ENCODE results near the gene ROBO4.

The ROBO4 gene

DNA sequence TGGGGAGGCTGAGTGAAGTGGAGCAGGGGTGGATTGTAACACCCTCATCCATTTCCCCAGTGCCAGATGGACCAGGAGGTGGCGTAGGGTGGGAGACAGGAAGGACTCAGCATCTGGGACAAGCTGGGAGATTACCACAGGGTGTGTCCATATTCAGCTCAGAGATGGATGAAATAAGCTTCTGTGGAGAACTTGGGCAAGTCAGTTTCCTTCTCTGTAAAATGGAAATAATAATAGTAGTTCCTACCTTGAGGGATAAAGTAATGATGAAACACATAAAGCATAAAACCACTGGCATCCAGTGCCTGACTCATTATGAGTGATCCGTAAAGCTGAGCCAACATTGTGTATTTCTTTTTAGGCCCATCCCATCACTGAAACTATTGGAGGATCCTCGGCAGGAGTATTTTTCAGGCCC, 607 bp upstream of the ROBO4 start:
- Histone ChIP-seq H3K4me3 (ENCODE audit: low read length) (no peak overlapping the region), H4K20me1 (ENCODE audit: control insufficient read depth, insufficient read depth, low read depth, low read length) (no peaks in the 10 kb centered on the region), H3K27ac (ENCODE audit: low read depth, low read length) (no peak overlapping the region), H3K27me3 (ENCODE audit: control insufficient read depth, low read length) (peaks cover 28% of the 10 kb centered on the region), H3K4me2 (ENCODE audit: low read length) (no peak overlapping the region), H3K9me3 (ENCODE audit: control insufficient read depth, insufficient read depth, low read length) (no peaks in the 10 kb centered on the region), H3K36me3 (ENCODE audit: control insufficient read depth, low read length) (no peaks in the 10 kb centered on the region), H3F3A (ENCODE audit: control insufficient read depth, insufficient read depth) (no peaks in the 10 kb centered on the region), H3K9me2 (replicated peaks; ENCODE audit: control insufficient read depth, low read length) (no peaks in the 10 kb centered on the region), H3K4me1 (ENCODE audit: control insufficient read depth, low read length) (no peaks in the 10 kb centered on the region), H3K79me2 (ENCODE audit: control insufficient read depth, low read length) (no peaks in the 10 kb centered on the region)
- TF ChIP-seq EZH2phosphoT487 (IDR thresholded peaks at IDR 0.05; ENCODE audit: borderline replicate concordance, low read length) (no peak), CTCF (IDR thresholded peaks at IDR 0.05; ENCODE audit: low read depth, low read length, poor library complexity, severe bottlenecking) (no peak)

DNA sequence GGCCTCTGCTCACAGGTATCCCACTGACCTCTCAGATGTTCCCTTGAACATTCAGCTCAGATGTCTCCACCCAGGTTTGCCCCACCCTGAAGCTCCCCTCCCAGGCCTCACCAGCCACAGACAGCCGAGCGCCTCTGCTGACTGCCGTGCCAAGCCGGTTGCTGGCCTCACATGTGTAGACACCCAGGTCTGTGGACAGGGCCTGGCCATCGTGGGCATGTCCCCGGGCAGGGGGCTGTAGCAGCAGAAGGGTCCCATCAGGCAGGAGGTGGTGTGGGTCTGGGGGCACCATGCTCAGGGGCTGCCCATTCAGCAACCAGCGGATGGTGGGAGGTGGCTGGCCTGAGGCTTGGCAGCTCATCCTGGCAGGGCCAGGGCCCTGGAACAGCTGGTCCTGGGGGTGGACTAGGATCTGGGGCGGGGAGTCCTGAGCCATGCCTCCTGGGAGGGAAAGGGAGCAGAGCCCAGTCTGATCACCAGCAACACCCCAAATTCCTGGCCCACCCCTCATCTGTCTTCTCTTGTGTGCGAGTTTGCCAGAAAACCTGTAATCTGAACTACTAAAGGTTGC, 759 bp downstream of the ROBO4 start:
- no peaks in the 10 kb centered on the region for H3K4me1 ChIP-seq (ENCODE audit: control insufficient read depth, low read length)
- H4K20me1 ChIP-seq (ENCODE audit: control insufficient read depth, insufficient read depth, low read depth, low read length) = no peaks in the 10 kb centered on the region
- no peak overlapping the region for H3K4me3 ChIP-seq (ENCODE audit: low read length)
- H3K4me2 ChIP-seq (ENCODE audit: low read length) = no peak overlapping the region
- peaks cover 27% of the 10 kb centered on the region for H3K27me3 ChIP-seq (ENCODE audit: control insufficient read depth, low read length)
- H3K36me3 ChIP-seq (ENCODE audit: control insufficient read depth, low read length) = no peaks in the 10 kb centered on the region
- no peak for TF ChIP-seq EZH2phosphoT487 (IDR thresholded peaks at IDR 0.05; ENCODE audit: borderline replicate concordance, low read length)
- no peak for TF ChIP-seq CTCF (IDR thresholded peaks at IDR 0.05; ENCODE audit: low read depth, low read length, poor library complexity, severe bottlenecking)
- no peaks in the 10 kb centered on the region for H3K79me2 ChIP-seq (ENCODE audit: control insufficient read depth, low read length)
- no peaks in the 10 kb centered on the region for H3F3A ChIP-seq (ENCODE audit: control insufficient read depth, insufficient read depth)
- H3K9me2 ChIP-seq (replicated peaks; ENCODE audit: control insufficient read depth, low read length) = no peaks in the 10 kb centered on the region
- no peaks in the 10 kb centered on the region for H3K9me3 ChIP-seq (ENCODE audit: control insufficient read depth, insufficient read depth, low read length)
- H3K27ac ChIP-seq (ENCODE audit: low read depth, low read length) = no peak overlapping the region

- no peak overlapping the region for H3K4me2 ChIP-seq (ENCODE audit: low read length)
- no peaks in the 10 kb centered on the region for H3K9me3 ChIP-seq (ENCODE audit: control insufficient read depth, insufficient read depth, low read length)
- no peaks in the 10 kb centered on the region for H3K4me1 ChIP-seq (ENCODE audit: control insufficient read depth, low read length)
- TF ChIP-seq CTCF (IDR thresholded peaks at IDR 0.05; ENCODE audit: low read depth, low read length, poor library complexity, severe bottlenecking) (no peak), EZH2phosphoT487 (IDR thresholded peaks at IDR 0.05; ENCODE audit: borderline replicate concordance, low read length) (no peak)
- no peak overlapping the region for H3K4me3 ChIP-seq (ENCODE audit: low read length)
- H3K79me2 ChIP-seq (ENCODE audit: control insufficient read depth, low read length) = no peaks in the 10 kb centered on the region
- H4K20me1 ChIP-seq (ENCODE audit: control insufficient read depth, insufficient read depth, low read depth, low read length) = no peaks in the 10 kb centered on the region
- no peak overlapping the region for H3K27ac ChIP-seq (ENCODE audit: low read depth, low read length)
- H3K36me3 ChIP-seq (ENCODE audit: control insufficient read depth, low read length) = no peaks in the 10 kb centered on the region
- no peaks in the 10 kb centered on the region for H3F3A ChIP-seq (ENCODE audit: control insufficient read depth, insufficient read depth)
- no peaks in the 10 kb centered on the region for H3K9me2 ChIP-seq (replicated peaks; ENCODE audit: control insufficient read depth, low read length)
- peaks cover 20% of the 10 kb centered on the region for H3K27me3 ChIP-seq (ENCODE audit: control insufficient read depth, low read length)
Observed at GRCh38 chr11:124896071-124896750, 1.5 kb downstream of the ROBO4 start.
